Caco-2 (cell line): ENCODE results near the gene SKOR2. TPM values are rescaled to one million over a fixed set of nuclear protein-coding genes. Genes with fewer than 3 reads are reported as not detected.
"Not testable (repeated sequence)": the region's sequence is repeated elsewhere in the genome, so short reads cannot be mapped to it uniquely, and the experiment has no call there.

Source experiments
- BruUV-seq: library from RNA; stranded (reverse); fragments of 400-500 nt; replicated peaks from 2 replicates; lab custom pipeline; 2021; lab: Mats Ljungman, UMichigan
- CTCF ChIA-PET: fragments of 300-600 bp; sonication (Branson Sonifier 250); formaldehyde crosslinking; loops from one replicate; lab custom pipeline; 2022; ENCODE audit warnings: antibody characterized with exemption; lab: Charles Lee
- POLR2A ChIA-PET: fragments of 300-600 bp; sonication (Branson Sonifier 250); formaldehyde crosslinking; loops from one replicate; lab custom pipeline; 2022; ENCODE audit warnings: antibody characterized with exemption; lab: Charles Lee
- DNase-seq, 2 experiments: peaks; one replicate each; pipeline versions ENCODE4 v3.0.0 to v3.0.0-alpha.2; 2020 to 2022
- H3K27me3 ChIP-seq: replicated peaks from 2 replicates; pipeline ENCODE4 v1.6.0; 2011; ENCODE audit warnings: low read length; ENCODE audit not compliant: control insufficient read depth, insufficient read depth
- H3K36me3 ChIP-seq: 2 replicates; pipeline ENCODE4 v1.5.1; 2011; ENCODE audit warnings: low read length; ENCODE audit not compliant: control insufficient read depth, insufficient read depth
- H3K4me1 ChIP-seq: fragments of 250-450 bp; sonication (Bioruptor Pico); 2 replicates; pipeline ENCODE4 v1.5.1; 2020; ENCODE audit warnings: mild to moderate bottlenecking
- H3K4me3 ChIP-seq: 2 replicates; pipeline ENCODE4 v1.5.1; 2011; ENCODE audit warnings: low read depth, mild to moderate bottlenecking, control low read depth, low read length
- H3K9me3 ChIP-seq: fragments of 250-450 bp; sonication (Bioruptor Pico); 2 replicates; pipeline ENCODE4 v1.5.1; 2020; ENCODE audit warnings: mild to moderate bottlenecking, moderate library complexity
- H3K27ac Mint-ChIP-seq: one replicate; pipeline ENCODE4 v1.8.0; 2022; ENCODE audit warnings: mixed read lengths; ENCODE audit not compliant: unreplicated experiment
- H3K27me3 Mint-ChIP-seq: one replicate; pipeline ENCODE4 v1.8.0; 2022; ENCODE audit warnings: mixed read lengths; ENCODE audit not compliant: insufficient read depth, unreplicated experiment
- H3K36me3 Mint-ChIP-seq: one replicate; pipeline ENCODE4 v1.8.0; 2022; ENCODE audit warnings: mild to moderate bottlenecking, mixed read lengths; ENCODE audit not compliant: insufficient read depth, unreplicated experiment
- H3K4me1 Mint-ChIP-seq: one replicate; pipeline ENCODE4 v1.8.0; 2022; ENCODE audit warnings: low read depth, mixed read lengths; ENCODE audit not compliant: unreplicated experiment
- H3K4me3 Mint-ChIP-seq: one replicate; pipeline ENCODE4 v1.8.0; 2022; ENCODE audit warnings: mild to moderate bottlenecking, moderate library complexity, mixed read lengths; ENCODE audit not compliant: unreplicated experiment
- H3K9me3 Mint-ChIP-seq: one replicate; pipeline ENCODE4 v1.8.0; 2022; ENCODE audit warnings: mixed read lengths; ENCODE audit not compliant: unreplicated experiment
- intact Hi-C: fragments of 100-400 bp; cut with micrococcal nuclease; formaldehyde crosslinking; loops from one replicate; pipeline ENCODE4 v1.10.0; 2022; ENCODE audit not compliant: unreplicated experiment
- total RNA-seq: library from RNA; stranded (reverse); gene quantifications from 2 replicates; pipeline ENCODE4 v1.2.3, GENCODE V29; 2022
- TF ChIP-seq, protein P1 (sequence below), 2 experiments: fragments of 200-600 bp in 1 of 2; IDR thresholded peaks; 1 replicate in 1 of 2; 2 replicates in 1 of 2; pipeline versions ENCODE4 v1.5.1 to v1.8.0; 2011 to 2022; ENCODE audit warnings: antibody characterized with exemption in 1 of 2, control low read depth in 1 of 2, inconsistent platforms in 1 of 2, low read depth in 1 of 2, low read length in 1 of 2, mild to moderate bottlenecking in 1 of 2, moderate library complexity in 1 of 2; ENCODE audit not compliant: insufficient read depth in 1 of 2, severe bottlenecking in 1 of 2, unreplicated experiment in 1 of 2

Gene SKOR2
- total RNA-seq, 1 experiment from 2014 or later = not detected

DNA sequence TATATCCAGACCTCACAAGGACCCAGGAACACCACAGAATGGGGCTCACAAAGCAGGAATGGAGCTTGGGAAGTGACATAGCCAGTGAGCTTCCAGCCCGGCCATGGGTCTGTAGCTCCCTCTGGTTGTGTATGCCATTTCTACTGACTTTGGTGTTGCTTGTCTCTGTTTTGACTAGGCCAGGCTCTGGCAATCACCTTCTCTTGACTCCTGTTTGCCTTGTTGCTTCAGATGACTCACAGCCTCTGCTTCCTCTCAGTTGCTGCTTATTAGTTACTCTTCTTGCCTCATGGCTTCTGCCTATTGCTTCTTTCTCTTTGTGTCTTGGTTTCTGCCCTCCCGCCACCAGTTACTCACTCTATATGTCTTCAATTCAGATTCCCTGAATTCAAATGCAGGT is 59.5 kb downstream of the SKOR2 start:
- Histone ChIP-seq H3K27me3 (no peaks in the 10 kb centered on the region), H3K4me3 (no peak overlapping the region), H3K4me1 (no peaks in the 10 kb centered on the region), H3K9me3 (no peaks in the 10 kb centered on the region), H3K36me3 (no peaks in the 10 kb centered on the region)
- Mint-ChIP-seq H3K27ac (no peak overlapping the region), H3K4me3 (no peak overlapping the region), H3K27me3 (no peaks in the 10 kb centered on the region), H3K4me1 (no peaks in the 10 kb centered on the region), H3K36me3 (no peaks in the 10 kb centered on the region), H3K9me3 (no peaks in the 10 kb centered on the region)
- ChIA-PET CTCF (interaction anchor here (1.6 kb wide), 1 partner anchor 12 kb away, joined by 4 read pairs; no protein-coding TSS in a partner anchor), POLR2A (no interaction called here)
- intact Hi-C loops = no loop called here
- no peak for DNase-seq
- no TSS peak for BruUV-seq
- TF ChIP-seq, protein P1, sequence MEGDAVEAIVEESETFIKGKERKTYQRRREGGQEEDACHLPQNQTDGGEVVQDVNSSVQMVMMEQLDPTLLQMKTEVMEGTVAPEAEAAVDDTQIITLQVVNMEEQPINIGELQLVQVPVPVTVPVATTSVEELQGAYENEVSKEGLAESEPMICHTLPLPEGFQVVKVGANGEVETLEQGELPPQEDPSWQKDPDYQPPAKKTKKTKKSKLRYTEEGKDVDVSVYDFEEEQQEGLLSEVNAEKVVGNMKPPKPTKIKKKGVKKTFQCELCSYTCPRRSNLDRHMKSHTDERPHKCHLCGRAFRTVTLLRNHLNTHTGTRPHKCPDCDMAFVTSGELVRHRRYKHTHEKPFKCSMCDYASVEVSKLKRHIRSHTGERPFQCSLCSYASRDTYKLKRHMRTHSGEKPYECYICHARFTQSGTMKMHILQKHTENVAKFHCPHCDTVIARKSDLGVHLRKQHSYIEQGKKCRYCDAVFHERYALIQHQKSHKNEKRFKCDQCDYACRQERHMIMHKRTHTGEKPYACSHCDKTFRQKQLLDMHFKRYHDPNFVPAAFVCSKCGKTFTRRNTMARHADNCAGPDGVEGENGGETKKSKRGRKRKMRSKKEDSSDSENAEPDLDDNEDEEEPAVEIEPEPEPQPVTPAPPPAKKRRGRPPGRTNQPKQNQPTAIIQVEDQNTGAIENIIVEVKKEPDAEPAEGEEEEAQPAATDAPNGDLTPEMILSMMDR (IDR thresholded peaks at IDR 0.05; ENCODE audit: insufficient read depth in 1 of 2, low read depth in 1 of 2, low read length in 1 of 2, severe bottlenecking in 1 of 2, unreplicated experiment in 1 of 2) = no peak

DNA sequence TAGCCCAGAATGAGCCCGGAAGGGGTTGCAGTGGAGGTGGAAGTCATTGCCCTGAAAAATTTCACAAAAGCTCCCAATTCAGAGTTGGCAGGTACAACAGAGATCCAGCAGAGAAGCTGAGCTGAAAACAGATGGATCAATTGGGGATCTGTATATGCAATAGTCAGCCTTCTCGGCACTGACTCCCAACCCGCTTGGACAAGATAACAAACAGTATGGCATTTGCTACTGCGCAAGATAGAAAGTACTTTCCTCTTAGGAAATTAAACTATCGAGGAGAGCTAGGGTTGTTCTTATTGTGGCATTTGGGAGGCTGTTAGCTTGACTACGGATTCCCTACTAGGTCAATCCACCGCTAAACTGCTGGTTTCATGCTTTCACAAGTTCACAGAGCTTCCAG is 63.7 kb downstream of the SKOR2 start:
- no peaks in the 10 kb centered on the region for H3K9me3 ChIP-seq
- H3K36me3 ChIP-seq = no peaks in the 10 kb centered on the region
- no peaks in the 10 kb centered on the region for H3K36me3 Mint-ChIP-seq
- ChIA-PET POLR2A (no interaction called here), CTCF (no interaction called here)
- H3K27me3 Mint-ChIP-seq = no peaks in the 10 kb centered on the region
- no peaks in the 10 kb centered on the region for H3K4me1 Mint-ChIP-seq
- peaks cover 12% of the 10 kb centered on the region for H3K9me3 Mint-ChIP-seq
- no peak for DNase-seq
- no peak overlapping the region for H3K4me3 ChIP-seq
- no peak overlapping the region for H3K4me3 Mint-ChIP-seq
- H3K27ac Mint-ChIP-seq = no peak overlapping the region
- no peaks in the 10 kb centered on the region for H3K4me1 ChIP-seq
- no TSS peak for BruUV-seq
- intact Hi-C loops = no loop called here
- TF ChIP-seq, protein P1 (IDR thresholded peaks at IDR 0.05; ENCODE audit: insufficient read depth in 1 of 2, low read depth in 1 of 2, low read length in 1 of 2, severe bottlenecking in 1 of 2, unreplicated experiment in 1 of 2) = no peak
- H3K27me3 ChIP-seq = no peaks in the 10 kb centered on the region

DNA sequence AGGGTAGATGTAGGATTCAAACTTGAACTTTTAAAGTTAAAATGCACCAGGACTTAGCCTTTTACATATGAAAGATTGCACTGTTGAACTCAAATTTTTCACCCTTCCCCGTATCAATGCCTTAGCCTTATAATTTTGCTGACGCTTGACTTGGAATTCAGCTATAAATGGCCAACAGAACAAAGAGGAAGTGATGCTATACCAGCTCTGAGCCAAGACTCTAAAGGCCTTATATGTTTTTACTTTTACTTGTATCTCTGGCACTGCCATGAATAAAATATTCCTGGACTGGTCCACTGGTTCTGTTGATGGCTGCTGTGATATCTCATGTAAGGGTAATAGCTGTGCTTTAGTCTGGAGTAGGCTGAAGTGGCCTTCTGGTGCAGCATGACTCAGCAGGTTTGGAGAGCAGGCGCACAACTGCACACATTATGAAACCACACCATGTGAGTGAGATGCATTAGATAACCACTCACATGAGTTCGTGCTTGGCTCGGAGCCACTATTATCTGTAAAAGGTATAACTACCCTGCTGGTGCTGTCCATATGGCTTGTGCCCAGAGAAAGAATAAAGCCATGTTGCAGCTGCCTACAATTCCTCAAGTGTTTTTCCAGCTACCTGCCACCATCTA is 66.9 kb downstream of the SKOR2 start:
- Mint-ChIP-seq H3K36me3 (no peaks in the 10 kb centered on the region), H3K27me3 (no peaks in the 10 kb centered on the region), H3K4me3 (no peak overlapping the region), H3K4me1 (no peaks in the 10 kb centered on the region), H3K27ac (no peak overlapping the region), H3K9me3 (peaks cover 12% of the 10 kb centered on the region)
- Histone ChIP-seq H3K27me3 (no peaks in the 10 kb centered on the region), H3K9me3 (no peaks in the 10 kb centered on the region), H3K4me3 (no peak overlapping the region), H3K4me1 (no peaks in the 10 kb centered on the region), H3K36me3 (no peaks in the 10 kb centered on the region)
- CTCF ChIA-PET = no interaction called here
- DNase-seq = no peak
- BruUV-seq = no TSS peak
- intact Hi-C loops = no loop called here
- TF ChIP-seq, protein P1 (IDR thresholded peaks at IDR 0.05; ENCODE audit: insufficient read depth in 1 of 2, low read depth in 1 of 2, low read length in 1 of 2, severe bottlenecking in 1 of 2, unreplicated experiment in 1 of 2) = no peak
- POLR2A ChIA-PET = no interaction called here

DNA sequence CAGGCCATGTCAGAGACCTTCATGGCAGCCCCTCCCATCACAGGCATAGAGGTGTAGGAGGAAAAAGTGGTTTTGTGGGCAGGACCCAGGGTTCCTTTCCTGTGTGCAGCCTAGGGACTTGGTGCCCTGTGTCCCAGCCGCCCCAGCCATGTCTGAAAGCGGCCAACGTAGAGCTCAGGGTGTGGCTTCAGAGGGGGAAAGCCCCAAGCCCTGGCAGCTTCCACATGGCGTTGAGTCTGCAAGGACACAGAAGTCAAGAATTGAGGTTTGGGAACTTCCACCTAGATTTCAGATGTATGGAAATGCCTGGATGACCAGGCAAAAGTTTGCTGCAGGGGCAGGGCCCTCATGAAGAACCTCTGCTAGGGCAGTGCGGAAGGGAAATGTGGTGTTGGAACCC is 69.3 kb downstream of the SKOR2 start:
- H3K36me3 Mint-ChIP-seq, H3K4me1 Mint-ChIP-seq, intact Hi-C loops, H3K4me3 ChIP-seq, H3K36me3 ChIP-seq, H3K9me3 ChIP-seq, CTCF ChIA-PET, H3K27me3 ChIP-seq, BruUV-seq, DNase-seq, POLR2A ChIA-PET, H3K4me1 ChIP-seq, H3K4me3 Mint-ChIP-seq, H3K27me3 Mint-ChIP-seq, H3K27ac Mint-ChIP-seq: not testable (repeated sequence)
- H3K9me3 Mint-ChIP-seq = peaks cover 12% of the 10 kb centered on the region
